ENCODE results near the gene ZNF133. TPM values are rescaled to one million over a fixed set of nuclear protein-coding genes. Genes with fewer than 3 reads are reported as not detected.

ZNF133 gene
- total and polyA plus RNA-seq, 7 donors, result 5.2 to 10.1 (median 8.4) TPM

DNA sequence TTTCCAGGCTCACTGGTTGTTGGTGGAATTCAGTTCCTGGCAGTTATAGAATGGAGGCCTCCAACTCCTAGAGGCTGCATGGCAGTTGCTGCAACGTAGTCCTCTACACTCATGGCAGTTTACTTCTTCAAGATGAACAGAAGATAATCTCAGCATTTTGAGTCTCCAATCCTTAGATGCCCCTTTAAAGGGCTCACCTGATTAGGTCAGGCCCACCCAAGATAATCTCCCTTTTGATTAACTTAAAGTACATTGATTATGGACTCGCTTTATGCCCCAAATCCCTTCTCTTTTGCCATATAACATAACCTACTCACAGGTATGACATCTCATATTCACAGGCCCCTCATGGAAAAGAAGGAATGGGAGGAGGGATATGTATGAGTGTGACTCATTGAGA is 76.4 kb downstream of the ZNF133 start:
- TF ChIP-seq, protein P1, sequence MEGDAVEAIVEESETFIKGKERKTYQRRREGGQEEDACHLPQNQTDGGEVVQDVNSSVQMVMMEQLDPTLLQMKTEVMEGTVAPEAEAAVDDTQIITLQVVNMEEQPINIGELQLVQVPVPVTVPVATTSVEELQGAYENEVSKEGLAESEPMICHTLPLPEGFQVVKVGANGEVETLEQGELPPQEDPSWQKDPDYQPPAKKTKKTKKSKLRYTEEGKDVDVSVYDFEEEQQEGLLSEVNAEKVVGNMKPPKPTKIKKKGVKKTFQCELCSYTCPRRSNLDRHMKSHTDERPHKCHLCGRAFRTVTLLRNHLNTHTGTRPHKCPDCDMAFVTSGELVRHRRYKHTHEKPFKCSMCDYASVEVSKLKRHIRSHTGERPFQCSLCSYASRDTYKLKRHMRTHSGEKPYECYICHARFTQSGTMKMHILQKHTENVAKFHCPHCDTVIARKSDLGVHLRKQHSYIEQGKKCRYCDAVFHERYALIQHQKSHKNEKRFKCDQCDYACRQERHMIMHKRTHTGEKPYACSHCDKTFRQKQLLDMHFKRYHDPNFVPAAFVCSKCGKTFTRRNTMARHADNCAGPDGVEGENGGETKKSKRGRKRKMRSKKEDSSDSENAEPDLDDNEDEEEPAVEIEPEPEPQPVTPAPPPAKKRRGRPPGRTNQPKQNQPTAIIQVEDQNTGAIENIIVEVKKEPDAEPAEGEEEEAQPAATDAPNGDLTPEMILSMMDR (IDR thresholded peaks at IDR 0.05), result no peak
- Histone ChIP-seq H3K9me3 (no peaks in the 10 kb centered on the region), H3K4me3 (no peak overlapping the region), H3K4me1 (no peaks in the 10 kb centered on the region), H3K27ac (no peak overlapping the region), H3K27me3 (ENCODE audit: insufficient read depth in 3 of 3, low read length in 2 of 3) (no peaks in the 10 kb centered on the region), H3K36me3 (ENCODE audit: insufficient read depth in 1 of 2, low read depth in 1 of 2) (no peaks in the 10 kb centered on the region)
- 70 to 75% (median 73%) methylated on average over 2 of the region's 2 CpGs for WGBS, 3 donors
- DNase-seq (no peak), ATAC-seq (no peak)
- intact Hi-C loops (cut with DNase I), result no loop called here

Other genes starting within 250 kb of the ZNF133 start
- gene OVOL2, start 230.6 kb upstream of the ZNF133 start, total RNA-seq, result not detected
- not detected for gene OVOL2, start 230.6 kb upstream of the ZNF133 start, polyA plus RNA-seq
- gene KAT14, start 150.7 kb upstream of the ZNF133 start, total RNA-seq, result 10 to 100 TPM; 18.4 to 23.9 (median 19.9) TPM
- gene KAT14, start 150.7 kb upstream of the ZNF133 start, polyA plus RNA-seq, result 10 to 100 TPM in 2 of 3 donors, 1 to 10 TPM in 1; 7.6 to 29.8 (median 10.3) TPM
- 10 to 100 TPM; 13.2 to 23.6 (median 15.8) TPM for gene PET117, start 150.7 kb upstream of the ZNF133 start, total RNA-seq
- 10 to 100 TPM; 18.0 to 29.4 (median 22.9) TPM for gene PET117, start 150.7 kb upstream of the ZNF133 start, polyA plus RNA-seq
- under 1 TPM; 0.25 to 0.71 (median 0.43) TPM for gene DZANK1, start 178.5 kb downstream of the ZNF133 start, total RNA-seq
- gene DZANK1, start 178.5 kb downstream of the ZNF133 start, polyA plus RNA-seq, result under 1 TPM; 0.42 to 0.96 (median 0.58) TPM
- 1 to 10 TPM; 3.2 to 8.4 (median 6.6) TPM for gene POLR3F, start 178.9 kb downstream of the ZNF133 start, total RNA-seq
- gene POLR3F, start 178.9 kb downstream of the ZNF133 start, polyA plus RNA-seq, result 10 to 100 TPM in 1 of 3 donors, 1 to 10 TPM in 2; 5.1 to 17.7 (median 6.9) TPM
- gene RBBP9, start 208.7 kb downstream of the ZNF133 start, total RNA-seq, result 1 to 10 TPM; 3.8 to 5.0 (median 4.8) TPM
- gene RBBP9, start 208.7 kb downstream of the ZNF133 start, polyA plus RNA-seq, result 1 to 10 TPM; 2.2 to 8.7 (median 5.6) TPM
- gene SEC23B, start 219.4 kb downstream of the ZNF133 start, total RNA-seq, result 1 to 10 TPM; 6.1 to 9.5 (median 7.8) TPM
- gene SEC23B, start 219.4 kb downstream of the ZNF133 start, polyA plus RNA-seq, result 10 to 100 TPM in 1 of 3 donors, 1 to 10 TPM in 2; 3.1 to 14.0 (median 7.9) TPM

All from psoas muscle (tissue), 8 donors.